ENCODE data around the gene NANOS2. TPM values are rescaled to one million over a fixed set of nuclear protein-coding genes. Genes with fewer than 3 reads are reported as not detected.

The NANOS2 gene
- total RNA-seq, 2 donors from 2014 or later: not detected

DNA sequence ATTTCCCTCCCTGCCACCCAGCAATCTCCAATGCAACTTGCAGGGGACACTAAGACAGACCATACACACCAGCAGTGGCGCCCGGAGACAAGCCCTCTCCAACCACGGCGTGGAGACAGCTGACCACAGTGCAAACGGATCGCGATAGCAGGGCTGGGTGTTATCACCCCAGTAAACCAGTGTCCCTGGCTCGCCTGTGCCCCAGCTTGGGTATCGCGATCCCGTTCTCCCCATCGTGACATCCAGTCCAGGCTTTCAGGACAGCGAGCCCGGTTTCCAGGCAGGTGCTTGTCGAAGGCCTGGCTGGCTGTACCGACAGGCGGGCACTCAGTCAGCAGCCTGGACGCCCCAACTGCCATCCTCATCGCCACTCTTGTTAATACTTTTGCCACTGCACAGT is 20.7 kb upstream of the NANOS2 start:
- Histone ChIP-seq H3K27me3 (no peaks in the 10 kb centered on the region), H3K4me1 (no peaks in the 10 kb centered on the region), H3K36me3 (no peaks in the 10 kb centered on the region), H3K9me3 (no peaks in the 10 kb centered on the region), H3K27ac (no peak overlapping the region), H3K4me3 (no peak overlapping the region)
- DNase-seq (ENCODE audit: low spot score): no peak
- no peak for TF ChIP-seq CTCF (IDR thresholded peaks at IDR 0.05)

DNA sequence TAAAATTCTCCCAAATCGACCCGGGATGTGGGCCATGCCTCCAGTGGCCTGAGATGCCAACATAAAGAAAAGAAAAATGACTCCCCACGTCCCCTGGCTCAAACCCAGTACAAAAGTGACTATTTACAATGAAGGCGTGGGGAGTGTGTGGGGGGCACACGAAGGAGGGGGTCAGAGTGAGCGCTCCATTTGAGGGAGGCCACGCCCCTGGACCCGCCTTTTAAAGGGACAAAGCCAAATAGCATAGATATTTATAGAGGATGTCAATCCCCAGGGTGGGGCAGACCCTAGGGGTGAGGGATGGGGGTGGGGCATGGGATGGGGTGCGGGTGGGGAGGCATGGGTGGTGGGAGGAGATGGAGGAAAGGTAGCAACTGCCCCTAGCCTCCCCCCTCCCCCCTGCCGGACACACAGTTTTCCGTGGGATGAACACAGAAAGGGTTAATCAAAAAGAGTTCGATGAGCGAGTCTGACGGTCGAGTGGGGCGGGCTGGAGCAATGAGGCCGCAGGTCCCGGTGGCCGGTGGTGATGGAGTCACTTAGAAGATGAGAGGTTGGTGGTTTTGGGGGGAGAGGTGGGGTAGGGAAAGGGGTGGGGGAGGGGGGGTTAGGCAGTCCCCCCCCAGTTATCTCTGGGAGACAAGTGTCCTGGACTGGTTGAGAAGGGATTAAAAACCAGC is 20.1 kb upstream of the NANOS2 start:
- no peak overlapping the region for H3K27ac ChIP-seq
- DNase-seq (ENCODE audit: low spot score): no peak
- no peaks in the 10 kb centered on the region for H3K9me3 ChIP-seq
- no peaks in the 10 kb centered on the region for H3K36me3 ChIP-seq
- H3K4me1 ChIP-seq: no peaks in the 10 kb centered on the region
- H3K4me3 ChIP-seq: no peak overlapping the region
- no peak for TF ChIP-seq CTCF (IDR thresholded peaks at IDR 0.05)
- no peaks in the 10 kb centered on the region for H3K27me3 ChIP-seq

DNA sequence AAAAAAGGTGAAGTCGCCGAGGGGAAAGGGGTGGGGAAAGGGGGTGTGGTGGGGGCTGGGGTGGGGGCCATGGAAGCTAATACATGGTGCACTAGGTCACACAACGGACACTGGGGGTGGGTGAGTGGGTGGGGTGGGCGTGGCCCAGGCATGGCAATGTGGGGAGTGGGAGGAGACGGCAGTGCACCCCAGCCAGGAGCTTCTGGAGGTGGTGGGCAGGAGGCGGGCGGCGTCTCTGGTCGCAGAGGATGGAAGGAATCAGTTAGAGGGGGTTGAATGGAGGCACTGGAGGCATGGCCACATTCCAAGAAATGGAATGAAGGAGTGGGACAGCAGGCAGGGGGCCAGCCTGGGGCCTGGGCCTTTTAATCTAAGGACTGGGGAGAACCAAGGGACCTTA is 19.2 kb upstream of the NANOS2 start:
- no peaks in the 10 kb centered on the region for H3K36me3 ChIP-seq
- H3K9me3 ChIP-seq: no peaks in the 10 kb centered on the region
- no peak overlapping the region for H3K27ac ChIP-seq
- no peak for DNase-seq (ENCODE audit: low spot score)
- no peak for TF ChIP-seq CTCF (IDR thresholded peaks at IDR 0.05)
- no peak overlapping the region for H3K4me3 ChIP-seq
- no peaks in the 10 kb centered on the region for H3K4me1 ChIP-seq
- no peaks in the 10 kb centered on the region for H3K27me3 ChIP-seq

DNA sequence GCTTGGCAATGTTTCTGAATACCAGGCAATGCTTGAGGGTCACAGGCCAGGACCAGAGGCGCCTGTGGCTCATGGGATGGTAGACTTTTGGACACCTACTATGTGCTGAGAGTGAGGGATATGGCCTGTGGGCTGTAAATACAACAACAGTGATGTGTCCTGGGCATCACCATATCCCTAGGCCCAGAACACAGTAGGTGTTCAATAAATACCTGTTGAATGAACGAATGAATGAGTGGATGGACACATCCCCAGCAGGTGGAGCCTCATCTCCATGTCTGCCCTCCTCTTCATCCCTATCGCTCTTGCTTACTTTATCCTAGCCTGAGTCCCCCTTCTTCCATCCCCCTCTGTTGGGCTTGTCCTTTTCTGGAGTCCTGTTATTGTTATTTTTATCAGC is 16.5 kb upstream of the NANOS2 start:
- TF ChIP-seq CTCF (IDR thresholded peaks at IDR 0.05): no peak
- no peaks in the 10 kb centered on the region for H3K9me3 ChIP-seq
- peaks cover 0 to 4% of the 10 kb centered on the region in 2 donors for H3K4me1 ChIP-seq
- H3K27me3 ChIP-seq: no peaks in the 10 kb centered on the region
- H3K4me3 ChIP-seq: no peak overlapping the region
- no peak overlapping the region for H3K27ac ChIP-seq
- H3K36me3 ChIP-seq: no peaks in the 10 kb centered on the region
- no peak for DNase-seq (ENCODE audit: low spot score)

- H3K4me3 ChIP-seq: no peak overlapping the region
- H3K36me3 ChIP-seq: no peaks in the 10 kb centered on the region
- peaks cover 0 to 4% of the 10 kb centered on the region in 2 donors for H3K4me1 ChIP-seq
- DNase-seq (ENCODE audit: low spot score): no peak
- no peaks in the 10 kb centered on the region for H3K27me3 ChIP-seq
- TF ChIP-seq CTCF (IDR thresholded peaks at IDR 0.05): no peak
- H3K27ac ChIP-seq: no peak overlapping the region
- no peaks in the 10 kb centered on the region for H3K9me3 ChIP-seq
These were observed 14.7 kb upstream of the NANOS2 start for GRCh38 chr19:45929247-45929646.
